Adrenal gland (tissue), 5 donors: Measurements from ENCODE around the gene CALHM4.

ENCODE experiments used
- CTCF ChIP-seq, 6 experiments: fragments of 450-650 bp in 4 of 6; fragments of 200-600 bp in 2 of 6; sonication (generic) in 1 of 6; IDR thresholded peaks; 1 replicate in 5 of 6; 2 replicates in 1 of 6; pipeline versions ENCODE4 v1.5.1 to v1.8.0; 2016 to 2021; ENCODE audit warnings: antibody characterized with exemption in 6 of 6, mild to moderate bottlenecking in 2 of 6, moderate library complexity in 1 of 6
- POLR2A ChIP-seq, 2 donors: fragments of 450-650 bp; IDR thresholded peaks; one replicate each; pipeline ENCODE4 v1.6.1; 2017; ENCODE audit warnings: antibody characterized with exemption in 2 of 2, mild to moderate bottlenecking in 2 of 2, moderate library complexity in 1 of 2
- donor health status: DM: no; HTN: no; CAD: no.

- TF ChIP-seq POLR2A (IDR thresholded peaks at IDR 0.05) (no peak), CTCF (IDR thresholded peaks at IDR 0.05) (no peak)
Observed at GRCh38 chr6:116580198-116580597, 26.6 kb downstream of the CALHM4 start.
